HFF-Myc (cell line): ENCODE results near the gene SEC23A.
A peak's percentile ranks its signal among the peaks of the same experiment; 100 is the strongest.
"Not testable (repeated sequence)": the region's sequence is repeated elsewhere in the genome, so short reads cannot be mapped to it uniquely, and the experiment has no call there.

ENCODE experiments used
- DNase-seq: peaks from one replicate; pipeline ENCODE4 v3.0.0-alpha.2; 2011; ENCODE audit warnings: low read depth; ENCODE audit errors: extremely low read depth
- H3K4me3 ChIP-seq: replicated peaks from 2 replicates; pipeline ENCODE4 v1.5.1; 2011; ENCODE audit warnings: low read depth, mild to moderate bottlenecking, control low read depth, low read length
- TF ChIP-seq, protein P1 (sequence below): IDR thresholded peaks from 2 replicates; pipeline ENCODE4 v1.5.1; 2012; ENCODE audit warnings: mild to moderate bottlenecking, low read depth, low read length, control low read depth; ENCODE audit errors: missing control alignments

The SEC23A gene

DNA sequence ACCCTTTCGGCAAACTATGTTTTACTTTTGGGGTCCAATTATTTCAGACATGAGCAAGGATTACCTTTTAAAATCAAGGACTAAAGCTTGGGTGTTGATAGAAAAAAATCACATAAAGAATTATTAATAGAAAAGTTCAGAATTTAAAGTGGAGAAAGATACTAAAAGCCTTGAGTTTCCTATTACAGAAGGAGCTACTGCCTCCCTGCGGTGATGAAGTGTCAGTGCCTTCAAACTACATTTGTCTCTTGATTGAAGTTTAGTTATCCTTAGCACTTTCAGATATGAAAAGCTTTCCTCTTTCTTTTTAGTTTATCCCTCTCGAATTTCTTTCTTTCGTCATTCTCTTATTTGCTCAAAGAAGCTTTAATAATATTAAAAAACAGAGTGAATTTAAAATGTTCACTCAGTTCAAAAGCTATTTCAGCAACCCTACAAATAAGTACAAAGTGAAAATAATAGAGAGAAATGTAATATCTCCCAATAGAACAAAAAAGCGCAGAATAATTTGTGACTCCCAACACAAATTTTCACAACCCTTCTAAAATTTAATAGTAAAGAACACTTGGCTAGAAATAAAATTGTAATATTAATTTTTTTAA lies 87.6 kb downstream of the SEC23A start:
- H3K4me3 ChIP-seq, result no peak overlapping the region
- TF ChIP-seq, protein P1, sequence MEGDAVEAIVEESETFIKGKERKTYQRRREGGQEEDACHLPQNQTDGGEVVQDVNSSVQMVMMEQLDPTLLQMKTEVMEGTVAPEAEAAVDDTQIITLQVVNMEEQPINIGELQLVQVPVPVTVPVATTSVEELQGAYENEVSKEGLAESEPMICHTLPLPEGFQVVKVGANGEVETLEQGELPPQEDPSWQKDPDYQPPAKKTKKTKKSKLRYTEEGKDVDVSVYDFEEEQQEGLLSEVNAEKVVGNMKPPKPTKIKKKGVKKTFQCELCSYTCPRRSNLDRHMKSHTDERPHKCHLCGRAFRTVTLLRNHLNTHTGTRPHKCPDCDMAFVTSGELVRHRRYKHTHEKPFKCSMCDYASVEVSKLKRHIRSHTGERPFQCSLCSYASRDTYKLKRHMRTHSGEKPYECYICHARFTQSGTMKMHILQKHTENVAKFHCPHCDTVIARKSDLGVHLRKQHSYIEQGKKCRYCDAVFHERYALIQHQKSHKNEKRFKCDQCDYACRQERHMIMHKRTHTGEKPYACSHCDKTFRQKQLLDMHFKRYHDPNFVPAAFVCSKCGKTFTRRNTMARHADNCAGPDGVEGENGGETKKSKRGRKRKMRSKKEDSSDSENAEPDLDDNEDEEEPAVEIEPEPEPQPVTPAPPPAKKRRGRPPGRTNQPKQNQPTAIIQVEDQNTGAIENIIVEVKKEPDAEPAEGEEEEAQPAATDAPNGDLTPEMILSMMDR, result peak; percentile 79
- peak; percentile 21 for DNase-seq

DNA sequence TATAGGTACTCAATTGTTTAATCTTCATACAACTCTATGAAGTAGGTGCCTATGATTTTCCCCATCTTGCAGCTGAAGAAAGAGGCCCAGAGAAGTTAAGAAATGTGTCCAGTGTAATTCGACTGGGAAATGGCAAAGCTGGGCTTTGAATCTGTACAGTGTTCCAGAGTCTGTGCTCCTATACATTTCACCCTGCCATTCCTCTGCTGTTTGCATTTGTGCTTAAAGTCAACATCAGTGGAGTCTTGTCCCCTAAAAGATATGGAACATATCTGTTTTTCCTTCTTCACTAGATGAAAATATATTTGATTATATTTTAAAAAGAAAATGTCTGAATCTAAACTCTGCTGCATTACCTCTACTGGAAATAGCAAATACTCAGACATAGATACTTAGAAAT lies 88.6 kb downstream of the SEC23A start:
- no peak overlapping the region for H3K4me3 ChIP-seq
- TF ChIP-seq, protein P1, result no peak
- no peak for DNase-seq

DNA sequence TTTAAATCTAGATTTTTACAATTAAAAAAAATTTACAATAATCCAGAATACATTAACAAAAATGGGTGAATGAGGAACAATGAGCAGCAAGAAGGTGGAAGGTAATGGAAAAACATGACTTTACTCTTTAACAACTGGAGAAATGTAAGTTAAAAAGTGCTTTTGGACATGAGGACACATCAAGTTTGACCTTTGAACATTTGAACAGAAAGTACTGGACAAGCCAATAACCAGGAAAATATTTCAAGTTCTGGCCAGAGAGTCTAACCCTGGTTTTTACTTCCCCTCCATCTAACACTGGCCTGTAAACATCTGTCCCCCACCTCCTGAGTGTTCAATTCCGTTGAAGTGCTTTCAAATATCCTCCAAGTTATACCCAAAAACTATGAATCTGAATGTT lies 94.1 kb downstream of the SEC23A start:
- not testable (repeated sequence) for H3K4me3 ChIP-seq, DNase-seq

DNA sequence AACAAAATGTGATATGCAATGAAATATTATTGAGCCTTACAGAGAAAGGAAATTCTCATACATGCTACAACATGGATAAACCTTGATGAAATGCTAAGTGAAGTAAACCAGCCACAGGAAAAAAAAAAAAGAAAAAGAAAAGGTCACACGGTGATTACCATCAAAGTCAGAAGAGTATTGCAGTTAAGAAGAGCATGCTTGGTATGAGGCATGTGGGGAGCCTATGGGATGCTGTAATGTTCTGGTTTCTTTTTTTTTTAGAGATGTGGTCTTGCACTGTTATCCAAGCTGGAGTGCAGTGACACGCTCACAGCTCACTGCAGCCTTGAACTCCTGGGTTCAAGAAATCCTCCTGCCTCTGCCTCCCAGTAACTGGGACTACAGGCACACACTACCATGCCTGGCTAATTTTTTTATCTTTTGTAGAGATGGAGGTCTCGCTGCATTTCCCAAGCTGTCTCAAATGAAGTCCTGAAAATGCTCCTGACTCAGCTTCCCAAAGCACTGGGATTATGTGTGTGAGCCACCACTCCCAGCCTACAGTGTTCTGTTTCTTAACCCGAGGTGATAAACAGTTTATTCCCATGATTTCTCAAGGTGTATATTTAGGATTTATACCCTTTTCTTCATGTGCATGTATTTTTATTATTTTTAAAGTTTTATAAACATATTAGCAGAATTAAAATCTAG lies 96.2 kb downstream of the SEC23A start:
- TF ChIP-seq, protein P1, result no peak
- no peak for DNase-seq

DNA sequence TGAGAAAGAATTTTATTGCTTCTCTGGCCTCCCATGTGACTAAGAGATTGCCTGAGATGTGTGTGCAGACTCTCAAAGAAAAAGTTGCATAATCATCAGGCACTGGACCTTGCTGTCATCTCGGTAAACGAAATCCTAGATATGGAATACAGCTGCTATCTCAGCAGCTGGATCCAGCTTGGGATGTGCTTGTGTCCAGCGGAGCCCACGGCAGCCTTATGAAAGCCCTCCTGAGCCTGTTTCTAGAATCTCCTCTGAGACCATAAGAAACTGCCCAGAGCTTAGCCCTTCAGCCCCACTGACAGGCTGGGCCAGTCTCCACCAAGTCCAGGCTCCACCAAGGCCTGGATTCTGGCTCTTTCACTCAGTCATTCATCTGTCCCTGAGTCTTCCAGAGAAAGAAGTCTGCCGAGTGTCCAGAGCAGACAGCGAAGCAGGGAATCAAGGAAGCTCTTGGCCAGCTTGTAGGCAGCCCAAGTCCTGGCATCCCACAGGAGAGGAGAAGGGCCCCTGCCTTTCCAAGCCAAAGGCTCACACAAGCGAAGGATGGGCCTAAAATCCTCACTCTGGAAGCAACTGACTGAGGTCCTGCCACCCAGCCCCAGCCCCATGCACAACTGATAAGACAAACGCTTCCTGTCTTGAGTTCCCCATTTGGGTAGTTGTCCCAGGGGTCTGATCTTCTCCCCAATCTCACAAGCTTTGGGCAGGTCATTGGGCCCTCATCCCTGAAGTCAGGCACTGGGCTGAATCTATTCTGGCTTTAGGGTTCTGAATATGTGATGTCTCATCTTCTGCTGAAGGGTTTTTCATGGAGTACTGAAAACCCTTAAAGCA lies 97.8 kb downstream of the SEC23A start:
- no peak overlapping the region for H3K4me3 ChIP-seq
- TF ChIP-seq, protein P1, result no peak
- no peak for DNase-seq

More for the DNA sequence above, 96.2 kb downstream of the SEC23A start:
- H3K4me3 ChIP-seq, result no peak overlapping the region

DNA sequence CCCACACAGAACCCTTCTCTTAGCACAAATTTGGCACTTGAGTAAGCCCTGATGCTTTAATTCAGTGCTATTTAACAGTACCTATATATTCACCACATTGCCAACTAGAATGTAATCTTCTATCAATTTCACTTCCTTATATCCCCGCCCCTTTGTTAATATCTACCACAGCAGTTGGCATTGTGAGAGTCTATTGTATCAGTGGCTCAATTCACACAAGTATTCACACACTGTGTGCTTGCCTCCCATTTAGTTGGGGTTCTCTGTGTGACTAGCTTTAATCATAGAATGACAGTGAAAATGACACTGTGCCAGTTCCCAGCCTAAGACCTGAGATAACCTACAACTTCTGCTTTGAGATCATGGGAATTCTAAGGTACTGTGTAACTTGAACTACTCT lies 103.1 kb downstream of the SEC23A start:
- TF ChIP-seq, protein P1, result no peak
- no peak for DNase-seq
- H3K4me3 ChIP-seq, result no peak overlapping the region

DNA sequence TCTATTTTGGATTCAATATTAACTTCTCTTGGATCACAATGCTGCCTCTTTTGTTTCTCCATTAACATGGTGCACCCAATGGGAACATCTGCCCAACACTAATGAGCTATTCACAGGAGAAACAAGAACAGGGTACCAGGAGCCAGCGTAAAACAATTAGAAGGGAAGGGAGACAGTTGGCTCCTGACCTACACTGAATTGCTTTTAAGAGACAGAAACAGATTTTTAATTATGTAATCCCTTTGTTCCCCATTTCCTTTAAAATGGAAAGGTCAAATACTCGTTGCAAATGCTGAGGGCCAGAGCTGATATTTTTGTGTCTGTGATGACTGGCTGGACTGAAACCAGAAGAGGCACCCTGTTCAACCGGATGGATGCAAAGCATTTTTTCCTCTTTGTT lies 108.3 kb downstream of the SEC23A start:
- H3K4me3 ChIP-seq, result no peak overlapping the region
- DNase-seq, result no peak
- TF ChIP-seq, protein P1, result no peak
